Neural crest cell (in vitro differentiated cells): ENCODE measurements around the gene RAD54L. TPM values are rescaled to one million over a fixed set of nuclear protein-coding genes. Genes with fewer than 3 reads are reported as not detected.

Experiments used
- DNase-seq: peaks from one replicate; pipeline ENCODE4 v3.0.0; 2021; ENCODE audit warnings: low read depth, mixed read lengths, low spot score
- H3K27ac Mint-ChIP-seq: one replicate; pipeline ENCODE4 v1.8.0; 2021; ENCODE audit warnings: mild to moderate bottlenecking, mixed read lengths; ENCODE audit not compliant: unreplicated experiment
- H3K27me3 Mint-ChIP-seq: 2 replicates; pipeline ENCODE4 v1.8.0; 2021; ENCODE audit warnings: low read depth, mild to moderate bottlenecking, mixed read lengths
- H3K36me3 Mint-ChIP-seq: 2 replicates; pipeline ENCODE4 v1.8.0; 2021; ENCODE audit warnings: low read depth, mild to moderate bottlenecking, mixed read lengths
- H3K4me1 Mint-ChIP-seq: 2 replicates; pipeline ENCODE4 v1.8.0; 2021; ENCODE audit warnings: mixed read lengths
- H3K4me3 Mint-ChIP-seq: one replicate; pipeline ENCODE4 v1.8.0; 2021; ENCODE audit warnings: mild to moderate bottlenecking, mixed read lengths
- H3K9me3 Mint-ChIP-seq: 2 replicates; pipeline ENCODE4 v1.8.0; 2021; ENCODE audit warnings: mixed read lengths
- total RNA-seq: library from RNA; stranded (reverse); gene quantifications from 2 replicates; pipeline ENCODE4 v1.2.1, GENCODE V29; 2021
- TF ChIP-seq, protein P1 (sequence below): fragments of 200-600 bp; sonication (generic); conservative IDR thresholded peaks from 2 replicates; pipeline ENCODE4 v1.5.0; 2021; ENCODE audit warnings: antibody characterized with exemption, mild to moderate bottlenecking

Gene RAD54L
- total RNA-seq, 1 donor from 2014 or later, result 55.8 TPM

GRCh38 chr1:46301808-46302640, 54.5 kb downstream of the RAD54L start:
- Mint-ChIP-seq H3K36me3 (peaks cover 14% of the 10 kb centered on the region), H3K27ac (peak overlapping the region; percentile 100), H3K4me3 (peak overlapping the region; percentile 99), H3K4me1 (peaks cover 49% of the 10 kb centered on the region), H3K9me3 (no peaks in the 10 kb centered on the region), H3K27me3 (no peaks in the 10 kb centered on the region)
- peak; percentile 47 for DNase-seq
- TF ChIP-seq, protein P1, sequence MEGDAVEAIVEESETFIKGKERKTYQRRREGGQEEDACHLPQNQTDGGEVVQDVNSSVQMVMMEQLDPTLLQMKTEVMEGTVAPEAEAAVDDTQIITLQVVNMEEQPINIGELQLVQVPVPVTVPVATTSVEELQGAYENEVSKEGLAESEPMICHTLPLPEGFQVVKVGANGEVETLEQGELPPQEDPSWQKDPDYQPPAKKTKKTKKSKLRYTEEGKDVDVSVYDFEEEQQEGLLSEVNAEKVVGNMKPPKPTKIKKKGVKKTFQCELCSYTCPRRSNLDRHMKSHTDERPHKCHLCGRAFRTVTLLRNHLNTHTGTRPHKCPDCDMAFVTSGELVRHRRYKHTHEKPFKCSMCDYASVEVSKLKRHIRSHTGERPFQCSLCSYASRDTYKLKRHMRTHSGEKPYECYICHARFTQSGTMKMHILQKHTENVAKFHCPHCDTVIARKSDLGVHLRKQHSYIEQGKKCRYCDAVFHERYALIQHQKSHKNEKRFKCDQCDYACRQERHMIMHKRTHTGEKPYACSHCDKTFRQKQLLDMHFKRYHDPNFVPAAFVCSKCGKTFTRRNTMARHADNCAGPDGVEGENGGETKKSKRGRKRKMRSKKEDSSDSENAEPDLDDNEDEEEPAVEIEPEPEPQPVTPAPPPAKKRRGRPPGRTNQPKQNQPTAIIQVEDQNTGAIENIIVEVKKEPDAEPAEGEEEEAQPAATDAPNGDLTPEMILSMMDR, result peak; percentile 20

- Mint-ChIP-seq H3K27ac (peak overlapping the region; percentile 100), H3K9me3 (no peaks in the 10 kb centered on the region), H3K4me1 (peaks cover 53% of the 10 kb centered on the region), H3K27me3 (no peaks in the 10 kb centered on the region), H3K4me3 (peak overlapping the region; percentile 99), H3K36me3 (peaks cover 10% of the 10 kb centered on the region)
- TF ChIP-seq, protein P1, result no peak
- DNase-seq, result no peak
Measured at GRCh38 chr1:46302641-46303037, 55.1 kb downstream of the RAD54L start.

- Mint-ChIP-seq H3K4me1 (peaks cover 49% of the 10 kb centered on the region), H3K9me3 (no peaks in the 10 kb centered on the region), H3K27me3 (no peaks in the 10 kb centered on the region), H3K36me3 (peaks cover 6% of the 10 kb centered on the region), H3K27ac (peak within 1 kb of the TSS; percentile 100), H3K4me3 (peak within 1 kb of the TSS; percentile 99)
- TF ChIP-seq, protein P1, result no peak
- peak; percentile 94 for DNase-seq
Measured at GRCh38 chr1:46303038-46303871, 55.7 kb downstream of the RAD54L start, which contains the start of the genes LRRC41 and UQCRH. TSS of gene LRRC41 (minus strand) at chr1:46303616. CDS start at chr1:46303322, 294 bp downstream. TSS of gene UQCRH (plus strand) at chr1:46303698. CDS start at chr1:46303767, 69 bp downstream.

- Mint-ChIP-seq H3K4me3 (peak overlapping the region; percentile 99), H3K36me3 (peaks cover 4% of the 10 kb centered on the region), H3K27me3 (no peaks in the 10 kb centered on the region), H3K9me3 (no peaks in the 10 kb centered on the region), H3K4me1 (peaks cover 43% of the 10 kb centered on the region), H3K27ac (peak overlapping the region; percentile 100)
- TF ChIP-seq, protein P1, result no peak
- no peak for DNase-seq
Measured at GRCh38 chr1:46303872-46304326, 56.3 kb downstream of the RAD54L start.

- H3K4me1 Mint-ChIP-seq, result peaks cover 32% of the 10 kb centered on the region
- no peaks in the 10 kb centered on the region for H3K27me3 Mint-ChIP-seq
- TF ChIP-seq, protein P1, result no peak
- peak overlapping the region; percentile 78 for H3K4me3 Mint-ChIP-seq
- H3K27ac Mint-ChIP-seq, result no peak overlapping the region
- peaks cover 14% of the 10 kb centered on the region for H3K36me3 Mint-ChIP-seq
- DNase-seq, result no peak
- H3K9me3 Mint-ChIP-seq, result no peaks in the 10 kb centered on the region
Measured at GRCh38 chr1:46306159-46306530, 58.6 kb downstream of the RAD54L start.
